ENCODE data around the gene SLC7A7. TPM values are rescaled to one million over a fixed set of nuclear protein-coding genes. Genes with fewer than 3 reads are reported as not detected.

Gene SLC7A7
- total and polyA plus RNA-seq, 2 experiments from 2014 or later: 0.63 to 0.65 TPM

GRCh38 chr14:22841769-22842168, 26.5 kb upstream of the SLC7A7 start:
- TF ChIP-seq EZH2phosphoT487 (IDR thresholded peaks at IDR 0.05; ENCODE audit: insufficient read depth, low read depth) (no peak), EZH2 (IDR thresholded peaks at IDR 0.05; ENCODE audit: insufficient read depth, poor library complexity, severe bottlenecking) (no peak)
- in situ Hi-C loops (cut with MboI): no loop called here
- H4K20me1 ChIP-seq (ENCODE audit: insufficient read depth): no peaks in the 10 kb centered on the region

GRCh38 chr14:22841311-22841710, 26.1 kb upstream of the SLC7A7 start:
- Histone ChIP-seq H3K9me3 (ENCODE audit: low read depth) (no peaks in the 10 kb centered on the region), H2AFZ (no peak overlapping the region), H3K9me2 (ENCODE audit: insufficient read depth) (no peaks in the 10 kb centered on the region), H3K9ac (peak overlapping the region; percentile 99), H3K4me3 (no peak overlapping the region; the same call in 1 of the 2 replicates), H4K20me1 (ENCODE audit: insufficient read depth) (no peaks in the 10 kb centered on the region), H3K79me2 (ENCODE audit: insufficient read depth) (peaks cover 98% of the 10 kb centered on the region), H3K4me1 (ENCODE audit: insufficient read depth) (peaks cover 49% of the 10 kb centered on the region), H3K27ac (peak overlapping the region; percentile 94), H3K27me3 (replicated peaks; ENCODE audit: insufficient read depth) (no peaks in the 10 kb centered on the region), H3K36me3 (ENCODE audit: low read depth) (peaks cover 48% of the 10 kb centered on the region), H3K4me2 (ENCODE audit: unreplicated experiment) (no peak overlapping the region), H3F3A (ENCODE audit: insufficient read depth) (peaks cover 78% of the 10 kb centered on the region)
- DNase-seq: no peak
- in situ Hi-C loops (cut with MboI): no loop called here
- 64 to 68% methylated on average over 7 to 9 of the region's 9 CpGs for WGBS, 2 experiments (ENCODE audit: low coverage in 1 of 2, low lambda C conversion rate in 2 of 2, missing lambda C conversion rate in 2 of 2)
- no peak for TF ChIP-seq EZH2phosphoT487 (IDR thresholded peaks at IDR 0.05; ENCODE audit: insufficient read depth, low read depth)
- no peak for TF ChIP-seq EZH2 (IDR thresholded peaks at IDR 0.05; ENCODE audit: insufficient read depth, poor library complexity, severe bottlenecking)

More at GRCh38 chr14:22841769-22842168, 26.5 kb upstream of the SLC7A7 start:
- H3K79me2 ChIP-seq (ENCODE audit: insufficient read depth): peaks cover 96% of the 10 kb centered on the region
- DNase-seq: no peak
- no peak overlapping the region for H3K4me3 ChIP-seq
- WGBS, 2 experiments (ENCODE audit: low coverage in 1 of 2, low lambda C conversion rate in 2 of 2, missing lambda C conversion rate in 2 of 2): 79 to 82% methylated on average over 8 of the region's 8 CpGs
- no peaks in the 10 kb centered on the region for H3K9me3 ChIP-seq (ENCODE audit: low read depth)
- no peak overlapping the region for H3K4me2 ChIP-seq (ENCODE audit: unreplicated experiment)
- H2AFZ ChIP-seq: no peak overlapping the region
- H3K9me2 ChIP-seq (ENCODE audit: insufficient read depth): no peaks in the 10 kb centered on the region
- H3F3A ChIP-seq (ENCODE audit: insufficient read depth): peaks cover 83% of the 10 kb centered on the region
- H3K4me1 ChIP-seq (ENCODE audit: insufficient read depth): peaks cover 53% of the 10 kb centered on the region
- H3K27ac ChIP-seq: peak overlapping the region; percentile 94
- H3K27me3 ChIP-seq (replicated peaks; ENCODE audit: insufficient read depth): no peaks in the 10 kb centered on the region
- H3K36me3 ChIP-seq (ENCODE audit: low read depth): peaks cover 52% of the 10 kb centered on the region
- H3K9ac ChIP-seq: peak overlapping the region; percentile 99

- peaks cover 71% of the 10 kb centered on the region for H3F3A ChIP-seq (ENCODE audit: insufficient read depth)
- H3K36me3 ChIP-seq (ENCODE audit: low read depth): peaks cover 34% of the 10 kb centered on the region
- no peak overlapping the region for H2AFZ ChIP-seq
- H3K4me2 ChIP-seq (ENCODE audit: unreplicated experiment): peak overlapping the region; percentile 96
- no peaks in the 10 kb centered on the region for H3K27me3 ChIP-seq (replicated peaks; ENCODE audit: insufficient read depth)
- H3K9ac ChIP-seq: peak overlapping the region; percentile 99
- DNase-seq: peak; percentile 60
- TF ChIP-seq EZH2 (IDR thresholded peaks at IDR 0.05; ENCODE audit: insufficient read depth, poor library complexity, severe bottlenecking) (no peak), EZH2phosphoT487 (IDR thresholded peaks at IDR 0.05; ENCODE audit: insufficient read depth, low read depth) (no peak)
- H3K9me2 ChIP-seq (ENCODE audit: insufficient read depth): no peaks in the 10 kb centered on the region
- H4K20me1 ChIP-seq (ENCODE audit: insufficient read depth): no peaks in the 10 kb centered on the region
- H3K27ac ChIP-seq: peak overlapping the region; percentile 94
- 1 to 2% methylated on average over 6 of the region's 6 CpGs for WGBS, 2 experiments (ENCODE audit: low coverage in 1 of 2, low lambda C conversion rate in 2 of 2, missing lambda C conversion rate in 2 of 2)
- peaks cover 89% of the 10 kb centered on the region for H3K79me2 ChIP-seq (ENCODE audit: insufficient read depth)
- in situ Hi-C loops (cut with MboI): no loop called here
- no peaks in the 10 kb centered on the region for H3K9me3 ChIP-seq (ENCODE audit: low read depth)
- H3K4me3 ChIP-seq: peak overlapping the region; percentile 88
- H3K4me1 ChIP-seq (ENCODE audit: insufficient read depth): peaks cover 45% of the 10 kb centered on the region
These were observed 24.0 kb upstream of the SLC7A7 start for GRCh38 chr14:22839159-22839779.

GRCh38 chr14:22838631-22839041, 23.4 kb upstream of the SLC7A7 start:
- 0% methylated on average over 4 to 6 of the region's 6 CpGs for WGBS, 2 experiments (ENCODE audit: low coverage in 1 of 2, low lambda C conversion rate in 2 of 2, missing lambda C conversion rate in 2 of 2)
- no peaks in the 10 kb centered on the region for H3K9me2 ChIP-seq (ENCODE audit: insufficient read depth)
- H3K9ac ChIP-seq: peak overlapping the region; percentile 99
- peak overlapping the region; percentile 96 for H3K4me2 ChIP-seq (ENCODE audit: unreplicated experiment)
- H3K4me1 ChIP-seq (ENCODE audit: insufficient read depth): peaks cover 45% of the 10 kb centered on the region
- peaks cover 28% of the 10 kb centered on the region for H3K36me3 ChIP-seq (ENCODE audit: low read depth)
- peaks cover 82% of the 10 kb centered on the region for H3K79me2 ChIP-seq (ENCODE audit: insufficient read depth)
- peak overlapping the region; percentile 94 for H3K27ac ChIP-seq
- no peaks in the 10 kb centered on the region for H3K27me3 ChIP-seq (replicated peaks; ENCODE audit: insufficient read depth)
- H3F3A ChIP-seq (ENCODE audit: insufficient read depth): peaks cover 65% of the 10 kb centered on the region
- in situ Hi-C loops (cut with MboI): no loop called here
- peak overlapping the region; percentile 88 for H3K4me3 ChIP-seq
- H3K9me3 ChIP-seq (ENCODE audit: low read depth): no peaks in the 10 kb centered on the region
- peak; percentile 79 for DNase-seq
- no peak overlapping the region for H2AFZ ChIP-seq
- no peak for TF ChIP-seq EZH2 (IDR thresholded peaks at IDR 0.05; ENCODE audit: insufficient read depth, poor library complexity, severe bottlenecking)
- TF ChIP-seq EZH2phosphoT487 (IDR thresholded peaks at IDR 0.05; ENCODE audit: insufficient read depth, low read depth): no peak
- H4K20me1 ChIP-seq (ENCODE audit: insufficient read depth): no peaks in the 10 kb centered on the region

Measured in GM23248 (cell line).